ENCODE measurements around the gene NMT1.
A peak's percentile ranks its signal among the peaks of the same experiment; 100 is the strongest.

Gene NMT1

DNA sequence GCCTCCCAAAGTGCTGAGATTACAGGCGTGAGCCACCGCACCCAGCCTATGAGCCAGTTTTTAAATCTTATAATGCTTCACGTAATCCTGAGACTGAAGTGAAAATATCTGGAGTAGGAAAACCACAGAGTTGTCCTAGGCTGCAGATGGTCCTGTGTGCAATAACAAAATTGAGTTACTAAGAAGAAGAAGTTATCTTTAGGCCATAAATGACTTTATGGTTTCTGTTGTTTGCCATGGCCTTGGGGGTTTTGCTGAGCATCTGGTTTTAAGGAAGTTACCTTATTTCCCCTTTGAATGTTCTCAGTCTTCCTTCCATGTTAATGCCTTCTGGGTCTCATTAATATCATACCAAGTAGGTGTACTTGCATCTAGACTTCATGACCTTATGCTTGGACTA lies 16.5 kb downstream of the NMT1 start:
- DNase-seq (ENCODE audit: low read depth in 3 of 3, low spot score in 1 of 3), result no peak

DNA sequence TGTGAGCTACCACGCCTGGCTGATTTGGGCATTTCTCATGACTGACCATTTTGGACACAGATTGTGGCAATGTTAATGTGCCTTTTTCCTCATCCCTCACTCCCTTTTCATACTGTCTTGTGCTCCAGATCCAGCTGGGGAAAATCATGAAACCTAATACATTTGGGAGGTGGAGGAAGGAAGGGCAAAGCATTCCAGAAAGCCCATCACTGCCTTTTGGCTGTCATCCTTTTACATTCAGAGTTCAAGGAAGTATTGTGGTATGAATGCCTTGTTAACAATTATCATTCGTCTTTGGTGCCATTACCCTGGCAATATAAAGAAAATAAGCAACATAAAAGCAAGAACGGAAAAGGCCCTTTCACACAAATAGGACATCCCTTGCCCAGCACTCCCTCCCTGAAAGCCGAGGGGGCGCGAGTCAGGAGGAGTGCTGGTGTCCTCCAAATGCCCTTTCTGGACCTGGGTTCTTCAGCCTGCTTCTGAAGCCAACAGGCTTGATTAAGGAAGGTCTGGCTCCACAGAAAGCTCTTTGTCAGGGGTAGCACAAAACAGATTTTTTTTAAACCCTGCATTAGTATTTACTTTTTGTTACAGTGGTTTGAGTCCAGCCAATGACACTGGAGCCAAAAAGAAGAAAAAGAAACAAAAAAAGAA lies 20.1 kb downstream of the NMT1 start:
- DNase-seq (ENCODE audit: low read depth in 3 of 3, low spot score in 1 of 3), result no peak

DNA sequence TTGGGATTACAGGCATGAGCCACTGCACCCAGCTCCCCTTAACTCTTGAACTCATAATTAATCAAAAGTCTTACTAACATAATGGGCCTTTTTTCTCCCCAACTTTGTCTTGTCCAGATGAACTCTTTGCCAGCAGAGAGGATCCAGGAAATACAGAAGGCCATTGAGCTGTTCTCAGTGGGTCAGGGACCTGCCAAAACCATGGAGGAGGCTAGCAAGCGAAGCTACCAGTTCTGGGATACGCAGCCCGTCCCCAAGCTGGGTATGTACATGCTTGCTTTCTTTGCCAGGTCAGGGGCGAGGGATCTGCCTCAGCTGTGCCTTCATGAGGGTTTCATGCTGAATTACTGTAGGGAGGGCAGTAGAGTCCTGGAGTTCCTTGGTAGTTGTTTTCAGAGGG lies 25.3 kb downstream of the NMT1 start:
- no peak for DNase-seq (ENCODE audit: low read depth in 3 of 3, low spot score in 1 of 3)

DNA sequence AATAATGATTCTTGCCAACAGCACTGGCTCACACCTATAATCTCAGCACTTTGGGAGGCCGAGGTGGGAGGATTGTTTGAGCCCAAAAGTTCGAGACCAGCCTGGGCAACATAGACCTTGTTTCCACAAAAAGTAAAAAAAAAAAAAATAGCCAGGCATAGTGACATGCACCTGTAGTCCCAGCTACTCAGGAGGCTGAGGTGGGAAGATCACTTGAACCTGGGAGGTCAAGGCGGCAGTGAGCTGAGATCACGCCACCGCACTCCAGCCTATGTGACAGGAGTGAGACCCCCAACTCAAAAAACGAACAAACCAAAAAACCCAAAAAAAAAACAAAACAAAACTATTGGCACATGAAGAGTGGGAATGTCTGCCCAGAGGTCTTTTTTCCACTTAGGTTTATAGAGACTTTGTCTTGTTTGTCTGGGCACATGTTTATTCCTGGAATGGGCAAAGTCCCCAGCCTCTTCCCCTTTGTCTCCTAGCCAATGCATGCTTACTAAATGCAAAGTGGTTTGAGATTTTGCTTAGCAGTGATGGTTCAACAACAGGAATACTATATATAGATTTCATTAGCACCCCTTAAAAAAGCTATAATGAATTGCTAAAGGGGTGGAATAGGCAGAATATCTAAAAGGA lies 25.9 kb downstream of the NMT1 start:
- no peak for DNase-seq (ENCODE audit: low read depth in 3 of 3, low spot score in 1 of 3)

DNA sequence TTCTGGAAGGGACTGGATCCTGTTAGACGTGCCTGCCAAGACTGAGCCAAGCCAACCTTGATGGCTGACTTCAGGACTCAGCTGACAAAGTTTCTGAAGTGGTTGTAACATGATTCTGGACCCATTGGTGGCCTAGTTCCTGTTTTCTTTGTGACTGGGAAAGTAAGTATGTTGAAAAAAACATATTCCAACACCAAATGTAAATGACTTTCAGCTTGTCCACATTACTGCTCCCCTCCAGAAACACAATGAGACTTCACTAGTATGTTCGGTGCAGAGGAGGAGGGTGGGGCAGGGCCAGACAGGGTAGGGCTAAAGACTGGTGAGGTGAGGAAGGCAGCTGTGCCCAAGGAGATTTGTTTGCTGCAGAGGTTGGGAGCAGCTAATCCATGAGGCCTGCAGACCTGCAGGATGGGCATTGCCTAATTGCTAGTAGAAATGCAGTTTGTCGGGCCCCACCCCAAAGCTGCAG lies 26.4 kb downstream of the NMT1 start:
- DNase-seq (ENCODE audit: low read depth in 3 of 3, low spot score in 1 of 3), result no peak

DNA sequence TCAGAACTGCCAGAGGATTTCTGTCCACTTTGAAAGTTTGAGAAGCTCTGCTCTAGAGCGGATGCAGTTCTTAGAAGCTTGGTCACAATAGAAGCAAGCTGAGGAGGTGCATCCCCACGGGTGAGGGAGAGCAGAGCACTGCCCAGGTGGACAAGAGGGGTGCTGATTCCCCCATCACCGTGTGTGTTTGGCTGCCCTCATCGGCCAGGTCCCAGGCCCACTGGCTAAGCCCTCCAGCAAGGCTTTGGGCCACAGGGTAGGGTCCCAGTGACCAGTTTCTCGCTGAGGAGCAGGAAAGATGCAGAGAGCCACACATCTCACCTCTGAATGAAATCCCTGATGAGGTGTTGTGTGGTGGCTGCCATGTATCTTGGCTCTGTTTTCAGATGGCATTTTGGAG lies 26.9 kb downstream of the NMT1 start:
- no peak for DNase-seq (ENCODE audit: low read depth in 3 of 3, low spot score in 1 of 3)

DNA sequence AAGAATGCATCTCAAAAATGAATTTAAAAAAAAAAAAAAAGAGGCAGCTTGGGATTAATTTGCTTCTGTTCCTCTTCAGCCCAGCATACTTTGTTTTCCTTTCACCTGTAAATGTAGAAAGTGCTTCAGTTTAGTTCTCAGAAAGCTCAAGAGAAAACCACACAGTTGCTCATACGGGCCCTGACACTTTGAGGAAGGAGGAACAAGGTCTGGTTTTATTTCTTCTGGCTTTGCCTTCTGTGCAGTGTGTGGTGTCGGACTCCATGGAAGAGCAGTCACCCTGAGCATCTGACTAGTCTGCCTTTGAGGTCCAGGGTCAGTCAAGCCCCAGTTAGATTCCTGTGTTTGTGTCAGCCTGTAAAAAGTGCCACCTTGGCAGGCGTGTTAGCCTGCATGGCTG lies 27.6 kb downstream of the NMT1 start:
- no peak for DNase-seq (ENCODE audit: low read depth in 3 of 3, low spot score in 1 of 3)

DNA sequence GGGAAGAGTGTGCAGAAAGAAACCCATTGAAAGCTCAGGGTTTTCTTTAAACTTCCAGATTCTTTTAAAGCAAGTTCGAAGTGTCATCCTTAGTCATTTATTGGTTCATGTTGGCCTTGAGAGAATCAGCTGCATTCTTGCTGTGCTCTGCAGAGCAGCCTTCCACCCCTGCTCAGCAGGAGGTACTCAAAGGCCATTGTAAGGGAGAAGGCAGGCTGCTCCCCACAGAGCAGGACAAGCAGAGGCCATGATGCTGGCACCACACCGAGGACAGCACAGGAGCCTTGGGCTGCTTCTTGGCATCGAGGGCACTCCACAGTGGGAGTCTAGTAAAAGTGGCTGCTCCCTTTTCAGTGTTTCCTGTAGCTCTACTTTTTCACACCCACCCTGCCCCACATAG lies 29.6 kb downstream of the NMT1 start:
- no peak for DNase-seq (ENCODE audit: low read depth in 3 of 3, low spot score in 1 of 3)

DNA sequence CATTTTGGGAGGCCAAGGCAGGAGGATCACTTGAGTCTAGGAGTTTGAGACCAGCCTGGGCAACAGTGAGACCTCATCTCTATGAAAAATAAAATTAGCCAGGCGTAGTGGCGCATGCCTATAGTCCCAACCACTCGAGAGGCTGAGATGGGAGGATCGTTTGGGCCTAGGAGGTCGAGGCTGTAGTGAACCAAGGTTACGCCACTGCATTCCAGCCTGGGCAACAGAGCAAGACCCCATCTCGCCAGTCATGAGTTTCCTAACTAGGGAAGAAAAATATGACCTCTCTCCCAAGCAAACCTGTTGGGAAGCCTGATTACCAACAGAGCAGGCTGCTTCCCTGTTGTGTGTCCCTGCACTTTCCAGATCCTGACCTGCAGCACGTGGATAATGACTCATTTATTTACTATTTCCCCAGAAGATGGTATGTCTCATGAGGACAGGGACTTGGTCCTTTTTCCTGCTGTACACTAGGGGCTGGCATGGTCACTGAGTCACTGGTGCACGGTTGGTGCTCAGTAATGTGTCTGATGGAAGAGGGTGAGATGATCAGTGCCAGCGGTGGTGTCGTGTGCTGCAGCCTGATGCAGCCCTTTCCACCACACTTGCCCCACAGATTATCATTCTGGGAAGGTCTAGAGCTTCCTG lies 30.8 kb downstream of the NMT1 start:
- no peak for DNase-seq (ENCODE audit: low read depth in 3 of 3, low spot score in 1 of 3)

DNA sequence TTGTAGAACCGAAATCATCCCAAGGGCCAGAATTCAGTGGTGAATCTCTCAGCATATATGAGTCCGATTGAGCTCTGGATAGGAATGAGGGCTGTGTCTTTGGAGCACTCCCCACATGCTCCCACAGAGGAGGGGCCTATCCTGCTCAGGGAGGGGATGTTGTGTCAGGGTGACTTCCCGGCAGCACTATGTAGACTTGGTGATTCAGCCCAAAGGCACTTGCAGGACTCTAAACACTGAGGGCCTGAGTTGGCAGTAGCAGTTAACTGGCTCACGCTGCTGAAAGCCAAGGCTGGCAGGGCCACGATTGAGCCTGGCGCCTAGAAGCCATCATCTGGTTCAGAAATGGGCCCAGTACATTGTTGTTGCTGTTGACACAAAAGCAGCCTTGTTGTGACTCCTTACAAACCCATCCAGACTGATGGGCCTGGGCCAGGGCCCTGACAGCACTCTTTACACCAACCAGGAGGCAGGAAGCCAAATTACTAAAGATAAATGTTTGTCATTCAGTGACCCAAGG lies 31.9 kb downstream of the NMT1 start:
- DNase-seq (ENCODE audit: low read depth in 3 of 3, low spot score in 1 of 3), result no peak

DNA sequence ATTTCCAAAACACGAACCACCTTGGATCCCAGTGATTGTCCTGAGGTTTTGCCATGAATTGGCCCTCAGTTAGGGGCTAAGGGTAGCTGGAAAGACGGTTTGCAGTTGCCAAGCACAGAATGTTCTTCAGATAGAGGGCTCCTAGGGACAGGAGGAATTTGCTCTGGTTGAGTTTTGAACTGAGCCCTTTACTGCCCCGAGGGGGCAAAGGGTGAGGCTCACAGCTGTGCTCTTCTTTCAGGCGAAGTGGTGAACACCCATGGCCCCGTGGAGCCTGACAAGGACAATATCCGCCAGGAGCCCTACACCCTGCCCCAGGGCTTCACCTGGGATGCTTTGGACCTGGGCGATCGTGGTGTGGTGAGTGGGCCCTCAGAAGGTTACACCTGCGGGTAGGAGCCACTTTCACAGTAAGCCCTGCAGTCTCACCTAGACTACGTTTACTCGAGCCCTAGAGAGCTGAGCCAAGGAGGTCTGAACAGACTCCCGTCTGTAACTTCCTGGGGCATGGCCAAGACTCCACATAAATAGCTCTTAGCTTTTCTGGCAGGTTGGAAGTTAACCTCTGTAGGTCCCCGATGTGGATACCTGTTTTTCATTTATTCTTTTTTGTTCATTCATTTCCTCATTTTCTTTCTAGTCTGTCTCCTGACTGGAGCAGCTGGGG lies 32.5 kb downstream of the NMT1 start:
- no peak for DNase-seq (ENCODE audit: low read depth in 3 of 3, low spot score in 1 of 3)

DNA sequence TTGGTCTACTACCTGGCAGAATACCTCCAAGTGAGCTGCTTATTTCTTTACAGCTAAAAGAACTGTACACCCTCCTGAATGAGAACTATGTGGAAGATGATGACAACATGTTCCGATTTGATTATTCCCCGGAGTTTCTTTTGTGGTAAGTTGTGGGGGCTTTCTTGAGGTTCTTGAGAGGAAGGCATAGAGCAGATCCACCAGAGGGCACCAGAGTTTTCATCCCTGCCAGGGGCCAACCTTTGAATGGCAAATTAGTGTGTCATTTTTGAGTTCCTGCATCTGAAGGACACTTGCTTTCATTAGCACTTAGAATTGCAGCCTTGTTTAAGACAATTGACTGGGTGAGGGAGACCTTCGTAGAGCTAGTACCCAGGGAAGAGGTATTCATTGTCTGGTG lies 35.0 kb downstream of the NMT1 start:
- DNase-seq (ENCODE audit: low read depth in 3 of 3, low spot score in 1 of 3), result no peak

DNA sequence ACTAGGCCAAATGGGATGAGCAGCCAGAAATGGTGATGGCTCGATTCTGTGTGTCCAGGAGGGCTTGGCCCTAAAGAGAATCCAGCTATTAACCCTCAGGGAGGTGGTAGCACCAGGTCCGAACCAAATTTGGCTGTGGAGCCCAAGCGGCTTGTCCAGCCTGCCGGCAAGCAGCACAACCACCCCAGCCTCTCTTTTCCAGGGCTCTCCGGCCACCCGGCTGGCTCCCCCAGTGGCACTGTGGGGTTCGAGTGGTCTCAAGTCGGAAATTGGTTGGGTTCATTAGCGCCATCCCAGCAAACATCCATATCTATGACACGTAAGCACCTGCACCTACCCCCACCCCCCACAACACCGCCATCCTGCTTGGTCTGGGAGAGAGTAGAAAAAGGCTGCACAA lies 35.8 kb downstream of the NMT1 start:
- no peak for DNase-seq (ENCODE audit: low read depth in 3 of 3, low spot score in 1 of 3)

DNA sequence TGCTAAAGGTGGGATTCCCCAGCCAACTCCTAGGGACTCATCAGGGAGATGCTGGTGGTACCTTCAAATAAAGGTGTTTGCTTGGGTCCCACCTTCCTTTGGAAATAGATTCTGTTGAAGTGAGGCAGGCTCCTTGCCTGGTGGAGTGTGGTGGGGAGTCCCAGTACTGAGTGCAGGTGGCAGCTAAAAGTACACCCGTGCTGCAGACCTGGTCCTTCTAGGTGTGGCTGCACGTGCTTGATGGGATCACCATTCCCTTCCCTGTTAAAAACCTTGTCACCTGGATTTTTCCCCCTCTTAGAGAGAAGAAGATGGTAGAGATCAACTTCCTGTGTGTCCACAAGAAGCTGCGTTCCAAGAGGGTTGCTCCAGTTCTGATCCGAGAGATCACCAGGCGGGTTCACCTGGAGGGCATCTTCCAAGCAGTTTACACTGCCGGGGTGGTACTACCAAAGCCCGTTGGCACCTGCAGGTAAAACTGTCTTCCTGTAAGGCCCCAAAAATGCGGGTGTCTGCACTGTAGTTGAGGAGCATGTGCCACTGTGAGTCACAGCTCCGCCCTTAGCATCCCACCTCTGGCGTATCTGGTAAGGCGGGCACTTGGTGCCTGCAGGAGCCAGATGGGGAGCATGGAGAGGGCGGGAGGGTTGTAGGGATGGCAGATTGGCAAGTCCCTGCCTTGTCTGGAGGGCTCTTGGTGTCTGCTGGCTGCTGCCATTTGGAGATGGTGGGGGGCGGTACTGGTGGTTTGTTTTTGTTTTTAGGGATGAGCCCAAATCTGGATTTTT lies 37.2 kb downstream of the NMT1 start:
- no peak for DNase-seq (ENCODE audit: low read depth in 3 of 3, low spot score in 1 of 3)

DNA sequence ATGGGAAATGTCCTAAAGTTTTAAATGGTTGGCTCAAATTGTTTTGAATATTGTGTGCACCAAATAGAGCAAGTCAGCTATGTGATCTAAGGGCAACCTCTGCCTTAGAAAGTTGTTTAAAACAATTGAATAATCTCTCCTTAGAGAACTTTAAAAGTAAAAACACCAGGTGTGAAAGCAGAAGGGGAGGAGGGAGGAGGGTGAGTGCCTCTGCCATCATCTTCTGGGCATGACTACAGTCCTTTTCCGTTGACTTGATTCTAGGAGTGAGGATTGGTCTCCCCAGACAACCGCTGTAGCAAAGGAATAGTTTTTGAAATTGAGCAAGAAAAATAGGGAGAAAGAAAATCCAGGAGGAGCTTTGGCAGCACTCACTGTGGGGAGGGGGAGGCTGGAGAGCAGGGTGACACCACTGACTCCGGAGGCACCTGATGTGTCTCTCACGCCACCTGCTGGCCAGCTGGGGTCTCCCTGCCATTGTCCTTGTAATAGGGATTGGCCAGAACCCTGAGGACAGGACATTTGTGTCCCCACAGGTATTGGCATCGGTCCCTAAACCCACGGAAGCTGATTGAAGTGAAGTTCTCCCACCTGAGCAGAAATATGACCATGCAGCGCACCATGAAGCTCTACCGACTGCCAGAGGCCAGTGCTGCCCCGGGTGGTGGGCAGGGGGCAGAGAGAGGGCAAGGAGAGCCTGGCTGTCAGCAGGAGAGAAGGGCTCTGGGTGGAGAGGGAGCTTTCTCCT lies 37.9 kb downstream of the NMT1 start:
- DNase-seq (ENCODE audit: low read depth in 3 of 3, low spot score in 1 of 3), result peak; percentile 15 to 60 (median 41)

DNA sequence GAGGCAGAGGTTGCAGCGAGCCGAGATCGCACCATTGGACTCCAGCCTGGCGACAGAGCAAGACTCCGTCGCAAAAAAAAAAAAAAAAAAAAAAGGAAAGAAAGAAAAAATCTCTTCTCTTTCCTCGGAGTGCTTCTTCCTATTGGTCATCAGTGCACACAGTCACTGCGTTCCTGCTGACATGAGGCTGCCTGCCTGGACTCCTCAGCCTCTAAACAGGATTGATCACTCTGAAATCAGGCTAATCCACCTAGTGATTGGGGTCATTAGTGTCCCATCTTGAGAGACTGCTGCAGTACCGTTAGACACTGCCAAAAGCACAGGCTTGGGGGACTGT lies 40.4 kb downstream of the NMT1 start:
- DNase-seq (ENCODE audit: low read depth in 3 of 3, low spot score in 1 of 3), result no peak

DNA sequence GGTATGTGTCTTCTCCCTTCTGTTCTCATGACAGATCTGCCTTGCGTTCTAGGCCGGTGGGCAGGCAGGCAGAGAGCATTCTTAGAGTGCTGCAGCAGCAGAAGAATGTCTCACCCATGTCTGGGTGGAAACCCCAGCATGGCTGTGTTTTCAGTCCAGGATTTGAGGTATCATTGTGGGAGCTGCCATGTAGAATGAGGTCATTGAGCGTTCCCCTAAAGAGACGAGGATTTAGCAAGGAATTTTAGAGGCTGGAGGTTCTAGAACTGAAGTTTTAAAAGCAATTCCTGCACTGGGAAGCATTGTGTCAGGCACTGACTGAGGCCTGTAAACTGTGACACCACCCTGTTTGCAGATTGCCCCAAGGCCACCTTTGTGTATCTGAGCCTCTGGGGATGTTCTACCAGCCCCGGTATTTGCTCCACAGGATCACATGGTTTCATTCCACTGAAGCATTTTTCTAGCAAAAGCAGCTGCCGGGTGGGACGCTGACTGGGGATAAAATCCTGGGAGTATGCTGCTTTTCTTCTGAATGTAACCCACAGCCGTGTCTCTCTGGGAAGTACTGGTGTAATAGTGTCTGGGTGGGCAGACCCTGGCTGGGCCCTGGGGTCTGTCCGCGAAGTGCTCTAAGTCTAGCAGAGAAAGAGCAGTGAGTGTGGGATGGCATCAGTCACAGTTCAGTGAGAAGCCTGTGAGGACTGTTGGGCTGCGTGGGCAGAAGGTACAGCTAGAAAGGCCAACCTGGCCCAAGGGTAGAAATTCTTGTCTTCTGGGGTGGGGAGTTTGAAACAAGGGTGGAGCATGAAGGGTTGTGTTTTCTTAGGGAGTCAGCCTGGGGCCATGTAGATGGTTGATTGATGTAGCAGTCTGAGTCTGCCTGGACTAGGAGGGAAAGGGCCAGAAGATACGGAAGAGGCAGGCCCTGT lies 41.0 kb downstream of the NMT1 start:
- no peak for DNase-seq (ENCODE audit: low read depth in 3 of 3, low spot score in 1 of 3)

DNA sequence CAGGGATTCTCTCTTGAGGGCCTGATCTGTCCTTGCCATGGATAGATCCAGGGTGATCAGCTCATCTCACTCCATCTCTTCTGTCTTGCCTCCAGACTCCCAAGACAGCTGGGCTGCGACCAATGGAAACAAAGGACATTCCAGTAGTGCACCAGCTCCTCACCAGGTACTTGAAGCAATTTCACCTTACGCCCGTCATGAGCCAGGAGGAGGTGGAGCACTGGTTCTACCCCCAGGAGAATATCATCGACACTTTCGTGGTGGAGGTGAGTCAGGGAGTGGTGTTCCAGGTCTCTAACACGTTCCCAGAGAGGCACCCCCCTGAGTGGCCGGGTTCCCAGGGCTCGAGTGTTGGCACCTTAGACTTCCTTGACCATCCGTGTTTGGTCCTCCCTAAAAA lies 41.7 kb downstream of the NMT1 start:
- DNase-seq (ENCODE audit: low read depth in 3 of 3, low spot score in 1 of 3), result no peak

DNA sequence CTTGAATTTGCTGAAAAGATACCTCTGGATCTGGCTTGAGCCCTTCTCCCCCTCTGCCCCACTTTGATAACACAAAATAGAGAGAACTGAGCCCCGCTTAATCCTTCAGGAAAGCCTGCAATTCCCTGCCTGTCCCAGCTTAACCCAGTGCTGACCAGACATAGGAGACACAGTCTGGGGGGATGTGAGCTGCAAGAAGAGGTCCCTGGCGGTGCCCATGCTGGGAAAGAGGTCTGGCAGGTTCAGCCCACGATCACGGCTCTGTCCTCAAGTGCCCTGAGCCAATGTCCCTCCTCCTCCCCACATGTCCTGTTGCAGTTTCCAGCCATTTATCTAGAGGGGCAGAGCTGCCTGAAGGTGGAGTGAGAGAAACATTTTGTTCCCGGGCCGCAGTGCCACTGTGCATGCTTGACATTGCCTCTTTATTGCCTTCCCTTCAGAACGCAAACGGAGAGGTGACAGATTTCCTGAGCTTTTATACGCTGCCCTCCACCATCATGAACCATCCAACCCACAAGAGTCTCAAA lies 42.2 kb downstream of the NMT1 start:
- no peak for DNase-seq (ENCODE audit: low read depth in 3 of 3, low spot score in 1 of 3)

All from stimulated activated CD4-positive, alpha-beta T cell treated with anti-CD3 and anti-CD28 coated beads, TNF-alpha, amount 100 ng/mL, for 1 hour (primary cell).